ENCODE data around the gene MUC21.

DNA sequence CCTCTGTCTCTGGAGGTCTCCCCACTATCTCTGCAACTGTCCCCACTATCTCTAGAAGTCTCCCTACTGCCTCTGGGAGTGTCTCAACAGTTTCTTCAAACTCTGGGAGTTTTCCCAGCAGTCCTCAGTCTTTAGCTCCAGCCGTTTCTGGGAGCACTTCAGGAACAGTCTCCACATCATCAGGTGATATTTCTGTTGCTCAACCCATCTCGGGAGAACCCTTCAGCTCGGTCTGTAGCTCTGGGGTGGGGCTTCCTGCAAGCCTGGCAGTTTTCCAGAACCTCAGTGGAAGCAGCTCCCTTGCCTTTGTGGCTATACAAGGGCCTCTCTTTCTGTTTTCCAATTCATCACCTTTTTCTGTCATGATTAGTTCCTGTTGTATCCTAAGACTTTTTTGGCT is 48.5 kb upstream of the MUC21 start:
- TF ChIP-seq, protein P1, sequence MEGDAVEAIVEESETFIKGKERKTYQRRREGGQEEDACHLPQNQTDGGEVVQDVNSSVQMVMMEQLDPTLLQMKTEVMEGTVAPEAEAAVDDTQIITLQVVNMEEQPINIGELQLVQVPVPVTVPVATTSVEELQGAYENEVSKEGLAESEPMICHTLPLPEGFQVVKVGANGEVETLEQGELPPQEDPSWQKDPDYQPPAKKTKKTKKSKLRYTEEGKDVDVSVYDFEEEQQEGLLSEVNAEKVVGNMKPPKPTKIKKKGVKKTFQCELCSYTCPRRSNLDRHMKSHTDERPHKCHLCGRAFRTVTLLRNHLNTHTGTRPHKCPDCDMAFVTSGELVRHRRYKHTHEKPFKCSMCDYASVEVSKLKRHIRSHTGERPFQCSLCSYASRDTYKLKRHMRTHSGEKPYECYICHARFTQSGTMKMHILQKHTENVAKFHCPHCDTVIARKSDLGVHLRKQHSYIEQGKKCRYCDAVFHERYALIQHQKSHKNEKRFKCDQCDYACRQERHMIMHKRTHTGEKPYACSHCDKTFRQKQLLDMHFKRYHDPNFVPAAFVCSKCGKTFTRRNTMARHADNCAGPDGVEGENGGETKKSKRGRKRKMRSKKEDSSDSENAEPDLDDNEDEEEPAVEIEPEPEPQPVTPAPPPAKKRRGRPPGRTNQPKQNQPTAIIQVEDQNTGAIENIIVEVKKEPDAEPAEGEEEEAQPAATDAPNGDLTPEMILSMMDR (conservative IDR thresholded peaks at IDR 0.05; ENCODE audit: low read length) = no peak
- no peak for TF ChIP-seq EZH2phosphoT487 (IDR thresholded peaks at IDR 0.05; ENCODE audit: borderline replicate concordance)

All from Loucy (cell line).